ENCODE measurements around the gene RASGRF2.

DNA sequence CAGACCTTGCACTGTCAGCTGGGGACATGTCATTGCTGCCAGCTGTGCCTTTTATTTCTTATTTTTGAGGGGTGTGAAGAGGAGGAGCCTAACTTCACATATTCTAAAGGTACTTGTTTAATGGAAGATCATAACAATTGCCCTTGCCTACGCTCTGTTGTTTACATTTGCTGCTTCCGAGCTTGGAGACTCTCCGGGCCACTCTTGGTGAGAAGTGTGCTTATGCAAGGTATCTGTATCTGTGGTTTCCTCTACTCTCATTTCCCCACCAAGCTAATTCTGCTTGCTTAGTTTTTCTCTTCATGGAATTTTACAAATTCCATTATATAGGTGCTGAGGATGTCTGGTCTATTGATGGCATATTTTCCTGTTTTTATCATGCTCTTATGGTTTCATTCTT, 105.3 kb downstream of the RASGRF2 start:
- no peak for TF ChIP-seq POLR2A (IDR thresholded peaks at IDR 0.05)
- TF ChIP-seq, protein P1, sequence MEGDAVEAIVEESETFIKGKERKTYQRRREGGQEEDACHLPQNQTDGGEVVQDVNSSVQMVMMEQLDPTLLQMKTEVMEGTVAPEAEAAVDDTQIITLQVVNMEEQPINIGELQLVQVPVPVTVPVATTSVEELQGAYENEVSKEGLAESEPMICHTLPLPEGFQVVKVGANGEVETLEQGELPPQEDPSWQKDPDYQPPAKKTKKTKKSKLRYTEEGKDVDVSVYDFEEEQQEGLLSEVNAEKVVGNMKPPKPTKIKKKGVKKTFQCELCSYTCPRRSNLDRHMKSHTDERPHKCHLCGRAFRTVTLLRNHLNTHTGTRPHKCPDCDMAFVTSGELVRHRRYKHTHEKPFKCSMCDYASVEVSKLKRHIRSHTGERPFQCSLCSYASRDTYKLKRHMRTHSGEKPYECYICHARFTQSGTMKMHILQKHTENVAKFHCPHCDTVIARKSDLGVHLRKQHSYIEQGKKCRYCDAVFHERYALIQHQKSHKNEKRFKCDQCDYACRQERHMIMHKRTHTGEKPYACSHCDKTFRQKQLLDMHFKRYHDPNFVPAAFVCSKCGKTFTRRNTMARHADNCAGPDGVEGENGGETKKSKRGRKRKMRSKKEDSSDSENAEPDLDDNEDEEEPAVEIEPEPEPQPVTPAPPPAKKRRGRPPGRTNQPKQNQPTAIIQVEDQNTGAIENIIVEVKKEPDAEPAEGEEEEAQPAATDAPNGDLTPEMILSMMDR (IDR thresholded peaks at IDR 0.05): no peak

Measured in uterus (tissue), 2 donors.